SU-DHL-6 (cell line): ENCODE results near the gene R3HDML.

Source experiments
- H2AFZ ChIP-seq: fragments of 200-600 bp; sonication (generic); 2 replicates; pipeline ENCODE4 v1.6.1; 2014; ENCODE audit warnings: low read depth, mild to moderate bottlenecking, moderate library complexity, mixed read lengths, antibody characterized with exemption, low read length; ENCODE audit not compliant: severe bottlenecking
- H3F3A ChIP-seq: fragments of 200-600 bp; shearing (Covaris generic); 2 replicates; pipeline ENCODE4 v1.6.0; 2016; ENCODE audit warnings: antibody characterized with exemption, mild to moderate bottlenecking; ENCODE audit not compliant: insufficient read depth
- H3K27ac ChIP-seq: fragments of 200-600 bp; sonication (generic); 2 replicates; pipeline ENCODE4 v1.5.1; 2016; ENCODE audit warnings: low read depth, mild to moderate bottlenecking, low read length, moderate library complexity, mixed read lengths
- H3K27me3 ChIP-seq: fragments of 200-600 bp; sonication (generic), shearing (Covaris generic); 2 replicates; pipeline ENCODE4 v1.6.0; 2014; ENCODE audit warnings: mild to moderate bottlenecking, low read length
- H3K36me3 ChIP-seq: fragments of 200-600 bp; sonication (generic); 2 replicates; pipeline ENCODE4 v1.6.1; 2014; ENCODE audit warnings: mild to moderate bottlenecking, low read length, mixed read lengths
- H3K4me2 ChIP-seq: fragments of 300-600, 200-600 bp; shearing (Covaris generic), sonication (generic); 2 replicates; pipeline ENCODE4 v1.6.0; 2014; ENCODE audit warnings: low read length, low read depth, mild to moderate bottlenecking; ENCODE audit not compliant: poor library complexity, severe bottlenecking
- H3K4me3 ChIP-seq: fragments of 200-600 bp; sonication (generic); 2 replicates; pipeline ENCODE4 v1.5.1; 2014; ENCODE audit warnings: antibody characterized with exemption, low read length, mild to moderate bottlenecking, mixed read lengths; ENCODE audit not compliant: insufficient read depth, poor library complexity, severe bottlenecking
- H3K79me2 ChIP-seq: fragments of 200-600 bp; sonication (generic); 2 replicates; pipeline ENCODE4 v1.6.1; 2014; ENCODE audit warnings: mild to moderate bottlenecking, low read length, moderate library complexity; ENCODE audit not compliant: insufficient read depth
- H3K9ac ChIP-seq: fragments of 200-600 bp; sonication (generic); 2 replicates; pipeline ENCODE4 v1.7.0; 2014; ENCODE audit warnings: mild to moderate bottlenecking, low read length
- H3K9me2 ChIP-seq: fragments of 200-600 bp; sonication (generic); replicated peaks from 2 replicates; pipeline ENCODE4 v1.6.1; 2014; ENCODE audit warnings: low read length; ENCODE audit not compliant: insufficient read depth
- H3K9me3 ChIP-seq: fragments of 200-600 bp; sonication (generic); 2 replicates; pipeline ENCODE4 v1.6.1; 2014; ENCODE audit warnings: low read length, mixed read lengths; ENCODE audit not compliant: insufficient read depth
- H4K20me1 ChIP-seq: fragments of 200-600 bp; sonication (generic); 2 replicates; pipeline ENCODE4 v1.6.1; 2014; ENCODE audit warnings: low read depth, mild to moderate bottlenecking, antibody characterized with exemption, low read length, moderate library complexity, mixed read lengths
- CTCF ChIP-seq: fragments of 200-600 bp; sonication (generic); IDR thresholded peaks from one replicate; pipeline ENCODE4 v1.5.1; 2017; ENCODE audit warnings: antibody characterized with exemption, mild to moderate bottlenecking, low read length, moderate library complexity; ENCODE audit not compliant: insufficient read depth, poor library complexity, severe bottlenecking
- EZH2phosphoT487 ChIP-seq: fragments of 200-600 bp; sonication (generic), shearing (Covaris generic); conservative IDR thresholded peaks from 2 replicates; pipeline ENCODE4 v1.6.1; 2018; ENCODE audit warnings: mild to moderate bottlenecking, antibody characterized with exemption, low read length, moderate library complexity, mixed read lengths

Gene R3HDML

DNA sequence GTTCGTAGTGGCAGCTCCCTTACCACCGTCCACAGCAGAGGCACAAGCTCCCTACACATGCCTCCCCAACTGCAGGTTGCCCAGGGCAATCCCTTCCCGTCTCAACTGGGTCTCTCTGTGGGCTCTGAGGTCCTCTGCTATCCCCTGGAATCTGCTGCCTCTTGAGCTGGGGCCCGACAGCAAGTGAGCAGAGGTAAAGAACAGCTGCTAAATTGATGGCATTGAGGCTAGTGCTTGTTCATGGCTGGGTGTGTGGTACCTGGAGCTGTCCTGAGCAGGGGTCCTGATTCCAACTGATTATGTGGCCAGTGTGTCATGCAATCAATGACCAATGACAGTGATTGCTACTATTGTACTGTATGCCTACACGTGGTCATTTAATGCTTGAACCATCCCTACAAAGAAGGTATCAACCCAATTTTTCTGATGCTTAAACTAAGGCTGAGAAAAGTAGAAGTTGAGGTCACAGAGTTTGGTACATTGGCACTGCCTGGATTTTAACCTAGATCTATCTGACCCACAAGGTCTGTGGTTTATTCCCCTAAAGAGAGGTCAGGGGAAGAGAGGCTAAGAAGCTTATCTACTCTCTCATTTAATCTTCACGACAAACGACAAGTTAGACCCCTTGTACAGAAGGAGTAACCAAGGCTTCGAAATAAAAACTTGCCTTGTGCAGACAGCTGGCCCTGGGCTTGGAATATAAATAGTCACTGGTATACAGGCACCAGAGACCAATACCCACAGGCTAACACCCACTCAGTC lies 59.7 kb downstream of the R3HDML start:
- Histone ChIP-seq H3K27me3 (no peaks in the 10 kb centered on the region), H3K9ac (no peak overlapping the region), H3K9me3 (no peaks in the 10 kb centered on the region), H3K27ac (no peak overlapping the region), H3K9me2 (no peaks in the 10 kb centered on the region), H3K79me2 (no peaks in the 10 kb centered on the region), H3K36me3 (no peaks in the 10 kb centered on the region), H4K20me1 (no peaks in the 10 kb centered on the region), H3K4me3 (no peak overlapping the region), H3F3A (no peaks in the 10 kb centered on the region), H2AFZ (no peak overlapping the region), H3K4me2 (no peak overlapping the region)
- TF ChIP-seq CTCF (no peak), EZH2phosphoT487 (no peak)

DNA sequence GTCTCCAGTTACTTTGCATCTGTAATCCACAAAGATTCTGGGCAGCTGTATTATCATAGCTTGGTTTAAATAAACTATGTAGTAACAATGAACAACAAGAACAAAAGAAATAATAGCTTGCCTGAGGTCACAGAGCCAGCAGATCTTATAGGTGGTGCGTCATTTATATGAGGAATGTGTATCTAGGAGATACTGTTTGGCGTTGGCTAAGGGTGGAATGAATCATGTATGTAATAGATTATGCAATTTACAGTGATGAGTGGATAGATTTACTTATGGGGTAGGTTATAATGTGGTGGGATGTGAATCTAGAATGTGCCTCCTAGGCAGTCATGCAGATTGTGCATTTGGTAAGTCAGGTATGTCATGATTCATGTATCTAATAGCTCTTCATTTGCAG lies 61.5 kb downstream of the R3HDML start:
- Histone ChIP-seq H3K9me3 (no peaks in the 10 kb centered on the region), H3K27ac (no peak overlapping the region), H2AFZ (no peak overlapping the region), H3F3A (no peaks in the 10 kb centered on the region), H3K9me2 (no peaks in the 10 kb centered on the region), H3K9ac (no peak overlapping the region), H3K36me3 (no peaks in the 10 kb centered on the region), H4K20me1 (no peaks in the 10 kb centered on the region), H3K27me3 (no peaks in the 10 kb centered on the region), H3K4me3 (no peak overlapping the region), H3K4me2 (no peak overlapping the region), H3K79me2 (no peaks in the 10 kb centered on the region)
- no peak for TF ChIP-seq CTCF
- TF ChIP-seq EZH2phosphoT487 = no peak

- Histone ChIP-seq H3F3A (no peaks in the 10 kb centered on the region), H4K20me1 (no peaks in the 10 kb centered on the region), H3K9me2 (no peaks in the 10 kb centered on the region), H3K9me3 (no peaks in the 10 kb centered on the region), H2AFZ (no peak overlapping the region), H3K27ac (no peak overlapping the region), H3K36me3 (no peaks in the 10 kb centered on the region), H3K4me3 (no peak overlapping the region), H3K27me3 (no peaks in the 10 kb centered on the region), H3K4me2 (no peak overlapping the region), H3K9ac (no peak overlapping the region), H3K79me2 (no peaks in the 10 kb centered on the region)
- no peak for TF ChIP-seq CTCF
Observed at GRCh38 chr20:44399446-44399845, 62.6 kb downstream of the R3HDML start.
